DND-41 (cell line): ENCODE data around the gene LRRC59.

ENCODE experiments used
- ATAC-seq: fragments of 200-7000 bp; cut with Tn5 transposase; 3 replicates; pipeline ENCODE4 v1.9.1; 2021; ENCODE audit warnings: low read depth; ENCODE audit not compliant: insufficient read depth
- DNase-seq: peaks from one replicate; pipeline ENCODE4 v3.0.0-alpha.2; 2020
- H2AFZ ChIP-seq: 2 replicates; pipeline ENCODE4 v1.6.0; 2012; ENCODE audit warnings: low read depth, low read length
- H3K27ac ChIP-seq: 2 replicates; pipeline ENCODE4 v1.5.1; 2012; ENCODE audit warnings: low read length, inconsistent platforms
- H3K27me3 ChIP-seq: fragments of 200-600 bp; sonication (generic); 2 replicates; pipeline ENCODE4 v1.6.0; 2012; ENCODE audit warnings: low read length, mild to moderate bottlenecking, inconsistent platforms; ENCODE audit not compliant: insufficient read depth, poor library complexity
- H3K36me3 ChIP-seq: 2 replicates; pipeline ENCODE4 v1.5.1; 2012; ENCODE audit warnings: low read length, inconsistent platforms; ENCODE audit not compliant: insufficient read depth
- H3K4me1 ChIP-seq: 2 replicates; pipeline ENCODE4 v1.5.1; 2012; ENCODE audit warnings: mild to moderate bottlenecking, low read length; ENCODE audit not compliant: insufficient read depth
- H3K4me2 ChIP-seq: 2 replicates; pipeline ENCODE4 v1.6.0; 2012; ENCODE audit warnings: mild to moderate bottlenecking, moderate library complexity, low read length, inconsistent platforms; ENCODE audit not compliant: insufficient read depth
- H3K4me3 ChIP-seq, 2 experiments: fragments of 200-600 bp in 1 of 2; shearing (Covaris generic) in 1 of 2; 2 replicates each; pipeline ENCODE4 v1.5.1; 2012 to 2016; ENCODE audit warnings: inconsistent platforms in 2 of 2, low read length in 2 of 2, mild to moderate bottlenecking in 2 of 2, low read depth in 1 of 2, moderate library complexity in 1 of 2
- H3K79me2 ChIP-seq: 2 replicates; pipeline ENCODE4 v1.6.0; 2012; ENCODE audit warnings: low read length, inconsistent platforms; ENCODE audit not compliant: insufficient read depth
- H3K9ac ChIP-seq: 2 replicates; pipeline ENCODE4 v1.6.0; 2012; ENCODE audit warnings: low read depth, mild to moderate bottlenecking, inconsistent platforms, low read length, moderate library complexity
- H3K9me3 ChIP-seq: 2 replicates; pipeline ENCODE4 v1.5.1; 2012; ENCODE audit warnings: low read length, moderate library complexity, mild to moderate bottlenecking, inconsistent platforms; ENCODE audit not compliant: insufficient read depth, severe bottlenecking
- H4K20me1 ChIP-seq: 2 replicates; pipeline ENCODE4 v1.6.0; 2012; ENCODE audit warnings: low read length; ENCODE audit not compliant: insufficient read depth
- EZH2 ChIP-seq: IDR thresholded peaks from 3 replicates; pipeline ENCODE4 v1.6.1; 2012; ENCODE audit warnings: borderline replicate concordance, low read depth, mild to moderate bottlenecking, moderate library complexity, low read length, inconsistent platforms; ENCODE audit not compliant: severe bottlenecking
- TF ChIP-seq, protein P1 (sequence below): IDR thresholded peaks from 2 replicates; pipeline ENCODE4 v1.5.1; 2012; ENCODE audit warnings: borderline replicate concordance, low read length, moderate library complexity, mild to moderate bottlenecking; ENCODE audit not compliant: poor library complexity, severe bottlenecking; ENCODE audit errors: extremely low read depth

Gene LRRC59

DNA sequence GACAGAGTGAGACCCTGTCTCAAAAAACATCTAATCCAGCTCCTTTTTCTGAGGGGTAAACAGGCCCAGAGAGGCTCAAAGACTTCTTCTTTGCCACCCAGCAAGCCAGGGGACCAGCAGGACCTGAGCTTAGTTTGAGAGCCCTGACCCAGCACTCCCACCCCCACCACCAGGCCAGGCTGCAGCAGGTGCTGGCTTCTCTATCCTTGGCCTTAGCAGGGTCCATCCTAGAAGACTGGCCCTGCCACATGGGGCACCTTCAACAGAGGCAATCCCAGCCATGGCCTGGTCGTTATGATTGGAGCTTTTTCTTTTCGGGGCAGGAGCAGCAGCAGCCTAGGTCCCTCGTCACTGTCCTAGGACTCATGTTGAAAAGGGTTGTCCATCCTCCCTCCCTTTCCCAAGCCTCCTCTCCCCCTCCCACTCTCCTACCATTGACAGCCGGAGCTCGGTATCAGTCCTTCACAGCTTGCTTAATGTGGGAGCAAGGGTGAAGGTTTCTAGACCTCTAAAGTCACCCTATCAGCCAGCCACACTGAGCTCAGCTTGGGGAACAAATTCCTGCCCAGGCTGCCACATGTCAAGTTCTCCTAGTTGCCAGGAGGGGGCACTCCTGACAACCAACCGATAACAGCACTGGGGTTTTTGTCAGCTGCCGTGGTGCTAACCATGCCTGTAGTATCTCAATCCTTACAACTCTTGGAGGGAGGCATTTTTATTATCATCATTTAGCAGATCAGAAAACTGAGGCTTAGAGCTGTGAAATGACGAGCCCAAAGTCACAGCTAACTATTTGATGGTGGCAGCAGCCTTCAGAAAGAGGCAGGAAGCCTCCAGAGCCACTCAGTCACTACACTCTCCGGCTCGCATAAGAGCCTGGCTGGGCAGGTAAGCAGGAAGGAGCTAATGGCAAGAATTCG is 35.5 kb downstream of the LRRC59 start:
- Histone ChIP-seq H3K9me3 (no peaks in the 10 kb centered on the region), H3K36me3 (peaks cover 63% of the 10 kb centered on the region), H4K20me1 (peaks cover 33% of the 10 kb centered on the region), H2AFZ (no peak overlapping the region), H3K4me1 (no peaks in the 10 kb centered on the region), H3K4me3 (no peak overlapping the region), H3K79me2 (no peaks in the 10 kb centered on the region), H3K27me3 (no peaks in the 10 kb centered on the region), H3K9ac (no peak overlapping the region), H3K4me2 (no peak overlapping the region), H3K27ac (peak overlapping the region; percentile 12; the same call in 1 of the 2 replicates)
- DNase-seq (peak; percentile 69), ATAC-seq (peak; percentile 84)
- TF ChIP-seq EZH2: no peak
- TF ChIP-seq, protein P1, sequence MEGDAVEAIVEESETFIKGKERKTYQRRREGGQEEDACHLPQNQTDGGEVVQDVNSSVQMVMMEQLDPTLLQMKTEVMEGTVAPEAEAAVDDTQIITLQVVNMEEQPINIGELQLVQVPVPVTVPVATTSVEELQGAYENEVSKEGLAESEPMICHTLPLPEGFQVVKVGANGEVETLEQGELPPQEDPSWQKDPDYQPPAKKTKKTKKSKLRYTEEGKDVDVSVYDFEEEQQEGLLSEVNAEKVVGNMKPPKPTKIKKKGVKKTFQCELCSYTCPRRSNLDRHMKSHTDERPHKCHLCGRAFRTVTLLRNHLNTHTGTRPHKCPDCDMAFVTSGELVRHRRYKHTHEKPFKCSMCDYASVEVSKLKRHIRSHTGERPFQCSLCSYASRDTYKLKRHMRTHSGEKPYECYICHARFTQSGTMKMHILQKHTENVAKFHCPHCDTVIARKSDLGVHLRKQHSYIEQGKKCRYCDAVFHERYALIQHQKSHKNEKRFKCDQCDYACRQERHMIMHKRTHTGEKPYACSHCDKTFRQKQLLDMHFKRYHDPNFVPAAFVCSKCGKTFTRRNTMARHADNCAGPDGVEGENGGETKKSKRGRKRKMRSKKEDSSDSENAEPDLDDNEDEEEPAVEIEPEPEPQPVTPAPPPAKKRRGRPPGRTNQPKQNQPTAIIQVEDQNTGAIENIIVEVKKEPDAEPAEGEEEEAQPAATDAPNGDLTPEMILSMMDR: peak; percentile 95

DNA sequence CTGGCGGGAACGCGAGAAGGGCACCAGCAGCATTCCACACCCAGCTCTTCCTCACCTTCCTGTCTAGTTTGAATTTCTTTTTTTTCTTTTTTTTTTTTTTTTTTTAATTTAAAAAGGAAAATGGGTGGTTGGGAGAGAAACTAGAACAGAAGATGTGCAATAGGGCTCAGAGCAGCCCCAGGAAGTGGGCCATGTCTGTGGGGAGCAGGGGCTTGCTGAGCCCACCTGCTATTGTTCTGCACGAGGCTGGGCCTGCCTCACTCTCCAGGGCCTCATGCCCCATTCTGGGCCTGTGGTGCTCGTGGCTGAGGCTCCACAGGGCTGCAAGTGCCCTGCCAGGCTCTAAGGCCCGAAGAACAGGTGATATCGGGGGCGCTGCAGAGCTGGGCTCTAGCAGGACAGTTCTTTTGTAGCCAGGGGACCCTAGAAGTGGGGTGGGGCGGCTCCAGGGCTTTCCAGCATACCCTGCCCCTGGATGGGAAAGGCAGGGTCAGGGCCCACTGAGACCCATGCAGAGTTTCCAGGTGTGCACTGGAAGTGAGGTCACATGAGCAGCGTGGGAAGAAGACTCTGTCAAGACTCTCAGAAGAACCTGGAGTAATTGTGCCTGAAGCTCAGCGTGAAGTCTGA is 36.7 kb downstream of the LRRC59 start:
- Histone ChIP-seq H3K9me3 (no peaks in the 10 kb centered on the region), H3K4me3 (no peak overlapping the region), H3K4me1 (no peaks in the 10 kb centered on the region), H3K4me2 (no peak overlapping the region), H3K9ac (no peak overlapping the region), H3K27ac (peak overlapping the region; percentile 42; the same call in 1 of the 2 replicates), H4K20me1 (peaks cover 31% of the 10 kb centered on the region), H3K79me2 (no peaks in the 10 kb centered on the region), H3K27me3 (no peaks in the 10 kb centered on the region), H3K36me3 (peaks cover 63% of the 10 kb centered on the region), H2AFZ (no peak overlapping the region)
- DNase-seq: peak; percentile 41
- TF ChIP-seq, protein P1: no peak
- no peak for TF ChIP-seq EZH2
- ATAC-seq: peak; percentile 48; the same call in 2 of the 3 replicates

DNA sequence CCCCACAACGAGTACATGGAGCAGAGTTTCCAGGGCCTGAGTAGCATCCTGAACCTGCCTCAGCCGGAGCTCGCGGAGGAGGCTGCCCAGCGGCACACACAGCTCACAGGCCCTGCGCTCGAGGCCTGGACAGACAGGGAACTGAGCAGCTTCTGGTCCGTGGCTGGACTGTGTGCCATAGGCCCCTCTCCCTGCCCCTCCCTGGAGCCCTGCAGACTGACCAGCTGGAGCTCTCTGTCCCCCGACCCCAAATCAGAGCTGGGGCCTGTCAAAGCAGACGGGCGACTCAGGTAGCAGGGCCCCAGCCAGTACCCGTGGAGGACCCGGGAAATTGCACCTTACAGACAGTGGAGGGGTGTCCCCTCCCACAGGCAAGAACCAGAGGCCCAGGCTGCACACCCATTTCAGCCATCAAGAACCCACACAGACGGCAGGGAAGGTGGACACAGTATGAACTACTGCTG is 37.3 kb downstream of the LRRC59 start:
- H3K4me1 ChIP-seq: no peaks in the 10 kb centered on the region
- no peaks in the 10 kb centered on the region for H3K27me3 ChIP-seq
- DNase-seq (no peak), ATAC-seq (no peak)
- H2AFZ ChIP-seq: no peak overlapping the region
- H3K9ac ChIP-seq: no peak overlapping the region
- peaks cover 32% of the 10 kb centered on the region for H4K20me1 ChIP-seq
- peaks cover 63% of the 10 kb centered on the region for H3K36me3 ChIP-seq
- no peak overlapping the region for H3K27ac ChIP-seq
- H3K79me2 ChIP-seq: no peaks in the 10 kb centered on the region
- TF ChIP-seq, protein P1: no peak
- no peak for TF ChIP-seq EZH2
- no peaks in the 10 kb centered on the region for H3K9me3 ChIP-seq
- H3K4me3 ChIP-seq: no peak overlapping the region
- H3K4me2 ChIP-seq: no peak overlapping the region
